Natural killer cell (primary cell): ENCODE results near the gene DALRD3. TPM values are rescaled to one million over a fixed set of nuclear protein-coding genes. Genes with fewer than 3 reads are reported as not detected.
"Not testable (repeated sequence)": the region's sequence is repeated elsewhere in the genome, so short reads cannot be mapped to it uniquely, and the experiment has no call there.

Experiments used
- ATAC-seq, 3 donors: fragments of 150-1000 bp in 2 of 3; fragments of 200-7000 bp in 1 of 3; cut with Tn5 transposase; 1 replicate in 1 of 3; 2 replicates in 2 of 3; pipeline ENCODE4 v1.10.0; 2021; ENCODE audit warnings: mild to moderate bottlenecking in 2 of 3, moderate library complexity in 2 of 3
- DNase-seq, 2 donors: peaks; one replicate each; pipeline versions ENCODE4 v3.0.0 to v3.0.0-alpha.2; 2013 to 2021; ENCODE audit warnings: mixed read lengths in 1 of 2
- H3K27ac ChIP-seq: one replicate; pipeline ENCODE4 v1.5.1; 2013; ENCODE audit warnings: mild to moderate bottlenecking, low read length
- H3K27me3 ChIP-seq: one replicate; pipeline ENCODE4 v1.6.1; 2013; ENCODE audit warnings: low read length; ENCODE audit not compliant: control insufficient read depth, insufficient read depth
- H3K36me3 ChIP-seq: one replicate; pipeline ENCODE4 v1.6.1; 2013; ENCODE audit warnings: low read length; ENCODE audit not compliant: control insufficient read depth, insufficient read depth
- H3K4me1 ChIP-seq: one replicate; pipeline ENCODE4 v1.6.1; 2013; ENCODE audit warnings: low read length; ENCODE audit not compliant: control insufficient read depth, insufficient read depth
- H3K4me3 ChIP-seq: one replicate; pipeline ENCODE4 v1.5.1; 2013; ENCODE audit warnings: low read length
- H3K9me3 ChIP-seq: one replicate; pipeline ENCODE4 v1.6.1; 2013; ENCODE audit warnings: low read length; ENCODE audit not compliant: control insufficient read depth, insufficient read depth
- H3K27ac Mint-ChIP-seq, 2 donors: one replicate each; pipeline ENCODE4 v1.8.0; 2022; ENCODE audit warnings: mild to moderate bottlenecking in 2 of 2, mixed read lengths in 2 of 2, moderate library complexity in 1 of 2
- H3K27me3 Mint-ChIP-seq, 2 donors: one replicate each; pipeline ENCODE4 v1.8.0; 2022; ENCODE audit warnings: low read depth in 2 of 2, mixed read lengths in 2 of 2
- H3K36me3 Mint-ChIP-seq: one replicate; pipeline ENCODE4 v1.8.0; 2022; ENCODE audit warnings: mixed read lengths
- H3K4me1 Mint-ChIP-seq, 2 donors: one replicate each; pipeline ENCODE4 v1.8.0; 2022; ENCODE audit warnings: mixed read lengths in 2 of 2
- H3K4me3 Mint-ChIP-seq: one replicate; pipeline ENCODE4 v1.8.0; 2022; ENCODE audit warnings: mild to moderate bottlenecking, moderate library complexity, mixed read lengths
- H3K9me3 Mint-ChIP-seq, 2 donors: one replicate each; pipeline ENCODE4 v1.8.0; 2022; ENCODE audit warnings: mixed read lengths in 2 of 2
- WGBS: methylation state at CpG from one replicate; pipeline ENCODE4 v1.1.7; 2013; ENCODE audit warnings: missing lambda C conversion rate; ENCODE audit not compliant: insufficient coverage; 5-methylcytosine and 5-hydroxymethylcytosine counted together
- intact Hi-C: fragments of 100-400 bp; cut with micrococcal nuclease; formaldehyde crosslinking; loops from one replicate; pipeline ENCODE4 v1.14.2; 2022
- total RNA-seq, 4 donors: library from RNA; stranded (reverse); fragments of 120-200 nt in 1 of 4; gene quantifications; one replicate each; pipeline versions ENCODE4 v1.2.3 to v1.2.4, GENCODE V29; 2013 to 2022
- TF ChIP-seq, protein P1 (sequence below): fragments of 200-600 bp; IDR thresholded peaks from one replicate; pipeline ENCODE4 v1.8.0; 2022; ENCODE audit warnings: antibody characterized with exemption

Gene DALRD3
- total RNA-seq, 3 donors from 2014 or later (not counting 1 experiment from before 2014, with no cell fraction given) = 16.8 to 20.1 (median 18.0) TPM

DNA sequence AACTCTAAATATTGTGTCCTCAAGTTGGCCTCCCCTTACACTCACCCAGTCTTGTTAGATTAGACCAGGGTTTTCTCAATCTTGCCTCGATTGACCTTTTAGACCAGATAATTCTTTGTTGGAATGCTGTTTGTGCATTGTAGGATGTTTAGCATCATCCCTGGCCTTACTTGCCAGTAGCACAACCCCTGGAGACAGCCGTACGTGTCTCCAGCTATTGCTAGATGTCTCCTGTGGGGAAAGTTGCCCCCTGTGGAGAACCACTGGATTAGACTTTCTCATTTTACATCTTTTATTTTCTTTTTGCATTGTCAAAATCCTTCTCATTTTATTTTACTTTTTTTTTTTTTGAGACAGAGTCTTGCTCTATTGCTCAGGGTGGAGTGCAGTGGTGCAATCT lies 9.0 kb downstream of the DALRD3 start:
- DNase-seq = no peak
- Histone ChIP-seq H3K36me3 (peaks cover 26% of the 10 kb centered on the region), H3K4me3 (no peak overlapping the region), H3K9me3 (no peaks in the 10 kb centered on the region), H3K27me3 (no peaks in the 10 kb centered on the region), H3K27ac (no peak overlapping the region), H3K4me1 (peaks cover 20% of the 10 kb centered on the region)
- TF ChIP-seq, protein P1, sequence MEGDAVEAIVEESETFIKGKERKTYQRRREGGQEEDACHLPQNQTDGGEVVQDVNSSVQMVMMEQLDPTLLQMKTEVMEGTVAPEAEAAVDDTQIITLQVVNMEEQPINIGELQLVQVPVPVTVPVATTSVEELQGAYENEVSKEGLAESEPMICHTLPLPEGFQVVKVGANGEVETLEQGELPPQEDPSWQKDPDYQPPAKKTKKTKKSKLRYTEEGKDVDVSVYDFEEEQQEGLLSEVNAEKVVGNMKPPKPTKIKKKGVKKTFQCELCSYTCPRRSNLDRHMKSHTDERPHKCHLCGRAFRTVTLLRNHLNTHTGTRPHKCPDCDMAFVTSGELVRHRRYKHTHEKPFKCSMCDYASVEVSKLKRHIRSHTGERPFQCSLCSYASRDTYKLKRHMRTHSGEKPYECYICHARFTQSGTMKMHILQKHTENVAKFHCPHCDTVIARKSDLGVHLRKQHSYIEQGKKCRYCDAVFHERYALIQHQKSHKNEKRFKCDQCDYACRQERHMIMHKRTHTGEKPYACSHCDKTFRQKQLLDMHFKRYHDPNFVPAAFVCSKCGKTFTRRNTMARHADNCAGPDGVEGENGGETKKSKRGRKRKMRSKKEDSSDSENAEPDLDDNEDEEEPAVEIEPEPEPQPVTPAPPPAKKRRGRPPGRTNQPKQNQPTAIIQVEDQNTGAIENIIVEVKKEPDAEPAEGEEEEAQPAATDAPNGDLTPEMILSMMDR = no peak
- peaks cover 21 to 28% of the 10 kb centered on the region in 2 donors for H3K4me1 Mint-ChIP-seq
- H3K27me3 Mint-ChIP-seq = no peaks in the 10 kb centered on the region
- no peak for ATAC-seq
- H3K4me3 Mint-ChIP-seq = peak overlapping the region; percentile 43
- peak overlapping the region; percentile 7 to 25 for H3K27ac Mint-ChIP-seq
- 95% methylated on average over 2 of the region's 3 CpGs for WGBS
- intact Hi-C loops = loop anchor here (5.0 kb wide), 2 partner anchors 83 to 92 kb away; partner anchors contain the start of genes ARIH2 and QRICH1
- no peaks in the 10 kb centered on the region for H3K9me3 Mint-ChIP-seq
- H3K36me3 Mint-ChIP-seq = no peaks in the 10 kb centered on the region

DNA sequence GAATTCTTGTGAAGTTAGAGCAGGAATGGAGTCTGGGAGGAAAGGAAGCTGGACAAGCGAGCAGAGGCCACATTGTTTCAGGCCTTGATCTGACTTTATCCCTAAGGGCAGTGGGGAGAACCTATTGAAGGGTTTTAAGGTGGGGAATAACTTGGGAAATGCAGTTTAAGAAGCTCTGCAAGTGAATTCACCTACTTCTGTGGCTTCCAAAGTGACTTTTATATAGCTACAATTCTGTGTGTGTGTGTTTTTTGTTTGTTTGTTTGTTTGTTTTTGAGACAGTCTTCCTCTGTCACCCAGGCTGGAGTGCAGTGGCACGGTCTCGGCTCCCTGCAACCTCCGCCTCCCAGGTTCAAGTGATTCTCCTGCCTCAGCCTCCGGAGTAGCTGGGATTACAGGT lies 9.8 kb downstream of the DALRD3 start:
- not testable (repeated sequence) for H3K9me3 ChIP-seq, H3K4me3 ChIP-seq, H3K27me3 ChIP-seq, ATAC-seq, H3K36me3 Mint-ChIP-seq, DNase-seq, H3K9me3 Mint-ChIP-seq, H3K27me3 Mint-ChIP-seq
- Histone ChIP-seq H3K27ac (peak overlapping the region; percentile 95), H3K4me1 (peaks cover 20% of the 10 kb centered on the region), H3K36me3 (peaks cover 20% of the 10 kb centered on the region)
- Mint-ChIP-seq H3K4me1 (peaks cover 21 to 28% of the 10 kb centered on the region in 2 donors), H3K4me3 (peak overlapping the region; percentile 100), H3K27ac (peak overlapping the region; percentile 98 to 99)
- 94% methylated on average over 5 of the region's 5 CpGs for WGBS
- intact Hi-C loops = loop anchor here (5.0 kb wide), 2 partner anchors 84 to 91 kb away; partner anchors contain the start of genes ARIH2 and QRICH1

DNA sequence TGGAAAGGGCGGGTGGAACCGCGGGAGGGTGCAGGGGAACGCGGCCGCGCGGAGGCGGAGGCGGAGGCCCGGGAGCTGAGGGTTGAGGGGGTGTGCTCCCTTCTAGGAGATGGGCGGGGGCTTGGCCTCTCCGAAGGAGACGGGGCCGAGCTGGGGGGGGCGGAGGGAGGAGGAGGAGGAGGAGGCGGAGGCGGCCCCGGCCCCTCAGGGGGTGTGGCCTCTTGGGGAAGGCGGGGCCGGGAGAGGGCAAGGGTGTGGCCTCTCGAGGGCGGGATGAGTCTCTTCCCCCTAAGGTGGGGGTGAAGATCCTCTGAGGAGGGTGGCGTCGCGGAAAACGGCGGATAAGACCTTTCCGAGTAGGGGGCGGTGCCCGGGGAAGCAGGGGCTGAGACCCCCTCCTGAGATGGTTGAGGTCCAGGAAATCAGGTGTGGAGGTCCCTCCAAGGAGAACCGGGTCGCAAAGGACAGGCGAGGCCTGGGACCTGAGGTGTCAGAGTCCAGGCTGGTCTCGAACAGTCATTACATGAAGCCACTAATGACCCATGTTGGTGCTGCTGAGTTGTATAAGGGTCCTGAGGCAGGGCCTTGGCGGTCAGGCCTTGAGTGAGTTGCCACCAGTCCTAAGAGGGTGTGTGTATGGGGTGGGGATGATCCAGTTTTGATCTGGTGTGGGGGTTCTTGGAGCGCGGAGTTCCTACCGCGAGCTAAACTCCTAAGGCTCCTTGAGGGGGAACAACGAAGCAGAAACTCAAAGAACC lies 10.4 kb downstream of the DALRD3 start:
- no peaks in the 10 kb centered on the region for H3K27me3 Mint-ChIP-seq
- H3K4me3 Mint-ChIP-seq = peak overlapping the region; percentile 100
- peaks cover 21 to 25% of the 10 kb centered on the region in 2 donors for H3K4me1 Mint-ChIP-seq
- Histone ChIP-seq H3K4me3 (peak overlapping the region; percentile 96), H3K4me1 (peaks cover 20% of the 10 kb centered on the region), H3K36me3 (peaks cover 15% of the 10 kb centered on the region), H3K9me3 (no peaks in the 10 kb centered on the region), H3K27ac (peak overlapping the region; percentile 95), H3K27me3 (no peaks in the 10 kb centered on the region)
- ATAC-seq (peak; percentile 45 to 62 (median 49)), DNase-seq (peak; percentile 70 to 90)
- no peaks in the 10 kb centered on the region for H3K36me3 Mint-ChIP-seq
- TF ChIP-seq, protein P1 = no peak
- 19% methylated on average over 41 of the region's 41 CpGs for WGBS
- no peaks in the 10 kb centered on the region for H3K9me3 Mint-ChIP-seq
- H3K27ac Mint-ChIP-seq = peak overlapping the region; percentile 98 to 99
- intact Hi-C loops = loop anchor here (1.0 to 5.0 kb wide), 4 partner anchors 13 to 91 kb away; partner anchors contain the start of genes ARIH2, P4HTM and QRICH1

DNA sequence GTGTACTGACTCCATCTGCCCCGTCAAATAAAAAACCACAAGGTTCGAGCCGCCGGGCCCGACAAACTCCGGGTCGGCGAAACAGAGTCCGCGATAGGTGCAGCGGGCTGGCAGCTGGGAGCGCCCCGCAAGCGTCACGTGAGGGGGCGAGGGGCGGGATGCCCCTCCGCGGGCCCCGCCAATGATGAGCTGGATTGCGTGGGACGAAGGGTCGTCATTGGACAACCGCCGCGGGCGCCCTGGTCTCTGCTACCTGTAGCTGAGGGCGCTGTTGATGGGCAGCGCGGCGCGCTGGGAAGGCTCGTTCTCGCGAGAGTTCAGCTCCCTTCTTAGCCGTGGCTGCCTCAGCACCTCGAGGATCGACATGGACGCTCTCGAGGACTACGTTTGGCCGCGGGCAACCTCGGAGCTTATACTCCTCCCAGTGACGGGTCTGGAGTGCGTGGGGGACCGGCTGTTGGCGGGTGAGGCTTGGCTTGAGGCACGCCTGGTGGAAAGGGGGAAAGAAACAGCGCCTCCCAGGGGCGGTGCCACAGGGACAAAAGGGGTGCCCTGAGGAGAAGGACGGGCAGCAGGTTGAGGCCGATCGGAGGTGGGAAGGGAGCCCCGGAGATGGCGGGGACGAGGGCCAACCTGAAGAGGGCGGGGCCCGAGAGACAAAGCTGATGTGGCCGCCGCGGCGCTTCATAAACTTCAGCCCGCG lies 11.2 kb downstream of the DALRD3 start, which contains the start of gene WDR6:
WDR6 (plus strand) TSS at position 324 of the 703 bp plus-strand sequence; CDS start at position 365, 41 bp downstream.
- H3K27me3 ChIP-seq = no peaks in the 10 kb centered on the region
- intact Hi-C loops = loop anchor here (1.0 to 5.0 kb wide), 4 partner anchors 14 to 90 kb away; partner anchors contain the start of genes ARIH2, P4HTM and QRICH1
- TF ChIP-seq, protein P1 = peak; percentile 44
- H3K27me3 Mint-ChIP-seq = no peaks in the 10 kb centered on the region
- H3K4me1 ChIP-seq = peaks cover 20% of the 10 kb centered on the region
- H3K9me3 Mint-ChIP-seq = no peaks in the 10 kb centered on the region
- H3K4me1 Mint-ChIP-seq = peaks cover 21 to 24% of the 10 kb centered on the region in 2 donors
- H3K36me3 Mint-ChIP-seq = no peaks in the 10 kb centered on the region
- no peaks in the 10 kb centered on the region for H3K9me3 ChIP-seq
- peak within 1 kb of the TSS; percentile 98 to 99 for H3K27ac Mint-ChIP-seq
- peak; percentile 94 to 99 for DNase-seq
- H3K36me3 ChIP-seq = peaks cover 8% of the 10 kb centered on the region
- peak within 1 kb of the TSS; percentile 100 for H3K4me3 Mint-ChIP-seq
- peak within 1 kb of the TSS; percentile 96 for H3K4me3 ChIP-seq
- peak; percentile 91 to 98 (median 94) for ATAC-seq
- WGBS = under 1% methylated on average over 65 of the region's 65 CpGs
- peak within 1 kb of the TSS; percentile 95 for H3K27ac ChIP-seq
